WTC11 (cell line): Measurements from ENCODE around the gene AIF1. TPM values are rescaled to one million over a fixed set of nuclear protein-coding genes. Genes with fewer than 3 reads are reported as not detected.

Experiments
- ATAC-seq: fragments of 200-7000 bp; cut with Tn5 transposase; 2 replicates; pipeline ENCODE4 v1.10.0; 2021; ENCODE audit warnings: mild to moderate bottlenecking, moderate library complexity
- CTCF ChIA-PET: fragments of 300-600 bp; sonication (Branson Sonifier 250); formaldehyde crosslinking; loops from one replicate; lab custom pipeline; 2021; ENCODE audit warnings: antibody characterized with exemption; lab: Charles Lee
- POLR2A ChIA-PET: fragments of 350-600 bp; sonication (Branson Sonifier 250); formaldehyde crosslinking; loops from one replicate; lab custom pipeline; 2021; ENCODE audit warnings: antibody characterized with exemption; lab: Charles Lee
- DNase-seq: peaks from one replicate; pipeline ENCODE4 v3.0.0; 2021; ENCODE audit warnings: low spot score
- H3K27ac Mint-ChIP-seq: 2 replicates; pipeline ENCODE4 v1.8.0; 2021; ENCODE audit warnings: mixed read lengths
- H3K27me3 Mint-ChIP-seq: 2 replicates; pipeline ENCODE4 v1.8.0; 2021; ENCODE audit warnings: low read depth, mild to moderate bottlenecking, moderate library complexity, mixed read lengths
- H3K36me3 Mint-ChIP-seq: 2 replicates; pipeline ENCODE4 v1.8.0; 2021; ENCODE audit warnings: mixed read lengths
- H3K4me1 Mint-ChIP-seq: 2 replicates; pipeline ENCODE4 v1.8.0; 2022; ENCODE audit warnings: mixed read lengths
- H3K4me3 Mint-ChIP-seq: 2 replicates; pipeline ENCODE4 v1.8.0; 2021; ENCODE audit warnings: mild to moderate bottlenecking, moderate library complexity, mixed read lengths
- H3K9me3 Mint-ChIP-seq: 2 replicates; pipeline ENCODE4 v1.8.0; 2021; ENCODE audit warnings: mixed read lengths
- ATF1 ChIP-seq: sonication (generic); formaldehyde crosslinking; IDR thresholded peaks from 2 replicates; pipeline ENCODE4 v1.8.1; 2023; ENCODE audit warnings: mild to moderate bottlenecking, moderate library complexity, missing genetic modification reagents
- CREM ChIP-seq: sonication (generic); formaldehyde crosslinking; IDR thresholded peaks from 2 replicates; pipeline ENCODE4 v1.8.1; 2022; ENCODE audit warnings: mild to moderate bottlenecking, missing genetic modification reagents, moderate library complexity
- ETV6 ChIP-seq: sonication (generic); formaldehyde crosslinking; IDR thresholded peaks from 2 replicates; pipeline ENCODE4 v1.8.1; 2022; ENCODE audit warnings: mild to moderate bottlenecking, missing genetic modification reagents
- FOXP1 ChIP-seq: sonication (generic); formaldehyde crosslinking; IDR thresholded peaks from 2 replicates; pipeline ENCODE4 v1.8.0; 2022; ENCODE audit warnings: missing genetic modification reagents, mild to moderate bottlenecking, moderate library complexity, borderline replicate concordance
- GABPB1 ChIP-seq: sonication (generic); formaldehyde crosslinking; IDR thresholded peaks from 2 replicates; pipeline ENCODE4 v1.8.1; 2023; ENCODE audit warnings: mild to moderate bottlenecking, missing genetic modification reagents
- ZBTB21 ChIP-seq: sonication (generic); formaldehyde crosslinking; IDR thresholded peaks from 2 replicates; pipeline ENCODE4 v1.8.1; 2023; ENCODE audit warnings: mild to moderate bottlenecking, missing genetic modification reagents, borderline replicate concordance
- ZNF317 ChIP-seq: sonication (generic); formaldehyde crosslinking; IDR thresholded peaks from 2 replicates; pipeline ENCODE4 v1.8.1; 2023; ENCODE audit warnings: low read depth, mild to moderate bottlenecking, moderate library complexity, missing genetic modification reagents, borderline replicate concordance
- ZNF396 ChIP-seq: fragments of 250-450 bp; sonication (Bioruptor Pico); IDR thresholded peaks from 2 replicates; pipeline ENCODE4 v1.8.0; 2021; ENCODE audit warnings: mild to moderate bottlenecking, moderate library complexity, borderline replicate concordance
- ZNF671 ChIP-seq: fragments of 250-450 bp; sonication (Bioruptor Pico); IDR thresholded peaks from 2 replicates; pipeline ENCODE4 v1.8.0; 2021; ENCODE audit warnings: mild to moderate bottlenecking
- total RNA-seq: library from RNA; stranded (reverse); gene quantifications from 3 replicates; pipeline ENCODE4 v1.2.3, GENCODE V29; 2021
- TF ChIP-seq, protein P1 (sequence below): sonication (generic); formaldehyde crosslinking; IDR thresholded peaks from 2 replicates; pipeline ENCODE4 v1.8.0; 2022; ENCODE audit warnings: mild to moderate bottlenecking, missing genetic modification reagents
- TF ChIP-seq, protein P2 (sequence below): fragments of 250-450 bp; sonication (Bioruptor Pico); IDR thresholded peaks from 2 replicates; pipeline ENCODE4 v1.9.0; 2021; ENCODE audit warnings: mild to moderate bottlenecking
- TF ChIP-seq, protein P3 (sequence below): fragments of 250-450 bp; sonication (Bioruptor Pico); IDR thresholded peaks from 2 replicates; pipeline ENCODE4 v1.9.0; 2021; ENCODE audit warnings: mild to moderate bottlenecking
- TF ChIP-seq, protein P4 (sequence below): sonication (generic); formaldehyde crosslinking; IDR thresholded peaks from 2 replicates; pipeline ENCODE4 v1.8.1; 2022; ENCODE audit warnings: mild to moderate bottlenecking, moderate library complexity, missing genetic modification reagents
- TF ChIP-seq, protein P5 (sequence below): sonication (generic); formaldehyde crosslinking; IDR thresholded peaks from 2 replicates; pipeline ENCODE4 v1.8.1; 2023; ENCODE audit warnings: mild to moderate bottlenecking, moderate library complexity, missing genetic modification reagents
- TF ChIP-seq, protein P6 (sequence below): sonication (generic); formaldehyde crosslinking; conservative IDR thresholded peaks from 2 replicates; pipeline ENCODE4 v1.8.1; 2022; ENCODE audit warnings: mild to moderate bottlenecking, missing genetic modification reagents
- TF ChIP-seq, protein P7 (sequence below): sonication (generic); formaldehyde crosslinking; IDR thresholded peaks from 2 replicates; pipeline ENCODE4 v1.8.0; 2022; ENCODE audit warnings: mild to moderate bottlenecking, missing genetic modification reagents
- TF ChIP-seq, protein P8 (sequence below): fragments of 200-600 bp; IDR thresholded peaks from 2 replicates; pipeline ENCODE4 v1.8.0; 2022; ENCODE audit warnings: antibody characterized with exemption

The AIF1 gene
- total RNA-seq, 1 experiment from 2014 or later = 5.4 TPM

DNA sequence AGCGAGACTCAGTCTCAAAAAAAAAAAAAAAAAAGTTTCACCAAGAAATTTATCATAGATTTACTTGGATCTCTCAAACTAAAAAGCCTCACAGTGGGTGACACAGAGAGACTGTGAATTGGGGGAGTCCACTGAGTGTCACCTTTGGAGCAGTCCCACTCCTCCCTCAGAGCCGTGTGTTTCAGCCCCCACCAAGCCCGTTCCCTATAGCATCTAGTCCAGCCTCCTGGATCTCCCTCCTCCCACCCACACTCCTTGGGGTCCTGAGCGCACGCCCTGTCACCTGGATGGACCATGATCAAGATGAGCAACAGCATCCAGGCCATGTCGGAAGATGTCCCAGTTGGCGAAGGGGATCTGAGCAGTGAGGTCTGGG is 22.6 kb upstream of the AIF1 start (continued):
- TF ChIP-seq, protein P1, sequence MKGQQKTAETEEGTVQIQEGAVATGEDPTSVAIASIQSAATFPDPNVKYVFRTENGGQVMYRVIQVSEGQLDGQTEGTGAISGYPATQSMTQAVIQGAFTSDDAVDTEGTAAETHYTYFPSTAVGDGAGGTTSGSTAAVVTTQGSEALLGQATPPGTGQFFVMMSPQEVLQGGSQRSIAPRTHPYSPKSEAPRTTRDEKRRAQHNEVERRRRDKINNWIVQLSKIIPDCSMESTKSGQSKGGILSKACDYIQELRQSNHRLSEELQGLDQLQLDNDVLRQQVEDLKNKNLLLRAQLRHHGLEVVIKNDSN (CRISPR knock-in tag) = no peak
- TF ChIP-seq ZNF671 (CRISPR knock-in tag) (no peak), FOXP1 (CRISPR knock-in tag) (no peak)
- TF ChIP-seq, protein P2, sequence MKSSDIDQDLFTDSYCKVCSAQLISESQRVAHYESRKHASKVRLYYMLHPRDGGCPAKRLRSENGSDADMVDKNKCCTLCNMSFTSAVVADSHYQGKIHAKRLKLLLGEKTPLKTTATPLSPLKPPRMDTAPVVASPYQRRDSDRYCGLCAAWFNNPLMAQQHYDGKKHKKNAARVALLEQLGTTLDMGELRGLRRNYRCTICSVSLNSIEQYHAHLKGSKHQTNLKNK (CRISPR knock-in tag) = no peak
- TF ChIP-seq, protein P3, sequence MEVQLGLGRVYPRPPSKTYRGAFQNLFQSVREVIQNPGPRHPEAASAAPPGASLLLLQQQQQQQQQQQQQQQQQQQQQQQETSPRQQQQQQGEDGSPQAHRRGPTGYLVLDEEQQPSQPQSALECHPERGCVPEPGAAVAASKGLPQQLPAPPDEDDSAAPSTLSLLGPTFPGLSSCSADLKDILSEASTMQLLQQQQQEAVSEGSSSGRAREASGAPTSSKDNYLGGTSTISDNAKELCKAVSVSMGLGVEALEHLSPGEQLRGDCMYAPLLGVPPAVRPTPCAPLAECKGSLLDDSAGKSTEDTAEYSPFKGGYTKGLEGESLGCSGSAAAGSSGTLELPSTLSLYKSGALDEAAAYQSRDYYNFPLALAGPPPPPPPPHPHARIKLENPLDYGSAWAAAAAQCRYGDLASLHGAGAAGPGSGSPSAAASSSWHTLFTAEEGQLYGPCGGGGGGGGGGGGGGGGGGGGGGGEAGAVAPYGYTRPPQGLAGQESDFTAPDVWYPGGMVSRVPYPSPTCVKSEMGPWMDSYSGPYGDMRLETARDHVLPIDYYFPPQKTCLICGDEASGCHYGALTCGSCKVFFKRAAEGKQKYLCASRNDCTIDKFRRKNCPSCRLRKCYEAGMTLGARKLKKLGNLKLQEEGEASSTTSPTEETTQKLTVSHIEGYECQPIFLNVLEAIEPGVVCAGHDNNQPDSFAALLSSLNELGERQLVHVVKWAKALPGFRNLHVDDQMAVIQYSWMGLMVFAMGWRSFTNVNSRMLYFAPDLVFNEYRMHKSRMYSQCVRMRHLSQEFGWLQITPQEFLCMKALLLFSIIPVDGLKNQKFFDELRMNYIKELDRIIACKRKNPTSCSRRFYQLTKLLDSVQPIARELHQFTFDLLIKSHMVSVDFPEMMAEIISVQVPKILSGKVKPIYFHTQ (CRISPR knock-in tag) = no peak
- TF ChIP-seq, protein P4, sequence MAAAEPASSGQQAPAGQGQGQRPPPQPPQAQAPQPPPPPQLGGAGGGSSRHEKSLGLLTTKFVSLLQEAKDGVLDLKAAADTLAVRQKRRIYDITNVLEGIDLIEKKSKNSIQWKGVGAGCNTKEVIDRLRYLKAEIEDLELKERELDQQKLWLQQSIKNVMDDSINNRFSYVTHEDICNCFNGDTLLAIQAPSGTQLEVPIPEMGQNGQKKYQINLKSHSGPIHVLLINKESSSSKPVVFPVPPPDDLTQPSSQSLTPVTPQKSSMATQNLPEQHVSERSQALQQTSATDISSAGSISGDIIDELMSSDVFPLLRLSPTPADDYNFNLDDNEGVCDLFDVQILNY = no peak
- TF ChIP-seq, protein P5, sequence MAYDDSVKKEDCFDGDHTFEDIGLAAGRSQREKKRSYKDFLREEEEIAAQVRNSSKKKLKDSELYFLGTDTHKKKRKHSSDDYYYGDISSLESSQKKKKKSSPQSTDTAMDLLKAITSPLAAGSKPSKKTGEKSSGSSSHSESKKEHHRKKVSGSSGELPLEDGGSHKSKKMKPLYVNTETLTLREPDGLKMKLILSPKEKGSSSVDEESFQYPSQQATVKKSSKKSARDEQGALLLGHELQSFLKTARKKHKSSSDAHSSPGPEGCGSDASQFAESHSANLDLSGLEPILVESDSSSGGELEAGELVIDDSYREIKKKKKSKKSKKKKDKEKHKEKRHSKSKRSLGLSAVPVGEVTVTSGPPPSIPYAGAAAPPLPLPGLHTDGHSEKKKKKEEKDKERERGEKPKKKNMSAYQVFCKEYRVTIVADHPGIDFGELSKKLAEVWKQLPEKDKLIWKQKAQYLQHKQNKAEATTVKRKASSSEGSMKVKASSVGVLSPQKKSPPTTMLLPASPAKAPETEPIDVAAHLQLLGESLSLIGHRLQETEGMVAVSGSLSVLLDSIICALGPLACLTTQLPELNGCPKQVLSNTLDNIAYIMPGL (CRISPR knock-in tag) = no peak

DNA sequence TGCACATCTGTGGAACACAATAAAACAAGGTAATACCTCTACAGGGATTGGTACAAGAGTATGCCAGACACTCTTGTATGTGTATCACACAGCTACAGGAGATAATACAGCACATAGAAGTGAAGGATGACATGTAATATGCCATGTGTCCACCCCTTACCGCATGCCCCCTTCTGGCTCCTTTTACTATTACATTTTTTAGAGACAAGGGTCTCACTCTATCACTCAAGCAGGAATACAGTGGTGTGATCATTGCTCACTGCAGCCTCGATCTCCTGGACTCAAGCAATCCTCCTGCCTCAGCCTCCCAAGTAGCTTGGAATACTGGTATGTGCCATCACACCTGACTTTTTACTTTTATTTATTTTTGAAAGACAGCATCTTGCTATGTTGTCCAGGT is 18.0 kb upstream of the AIF1 start:
- H3K27ac Mint-ChIP-seq = no peak overlapping the region

DNA sequence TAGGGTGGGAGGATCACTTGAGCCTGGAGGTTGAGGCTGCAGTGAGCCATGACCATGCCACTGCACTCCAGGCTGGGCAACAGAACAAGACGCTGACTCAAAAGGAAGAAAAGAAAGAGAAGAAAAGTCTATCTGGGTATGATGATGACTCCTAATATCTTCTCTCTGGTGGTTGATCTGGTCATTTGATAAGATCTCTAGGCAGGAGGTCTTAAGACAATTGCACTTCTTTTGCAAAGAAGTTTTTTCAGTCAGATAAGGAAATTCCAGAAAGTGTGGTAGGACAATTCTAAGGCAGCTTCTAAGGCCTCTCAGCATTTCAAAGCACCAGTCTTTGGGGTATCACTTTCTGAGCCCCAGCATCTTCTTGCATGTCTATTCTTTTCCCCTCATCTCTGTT is 7.7 kb upstream of the AIF1 start:
- no peak for DNase-seq
- H3K9me3 Mint-ChIP-seq = no peaks in the 10 kb centered on the region
- no peak for ATAC-seq
- ChIA-PET POLR2A (no interaction called here), CTCF (interaction anchor here (0.6 to 1.7 kb wide), 3 partner anchors 9 to 56 kb away, joined by 3 to 6 read pairs (median 5); no protein-coding TSS in a partner anchor)
- H3K27ac Mint-ChIP-seq = no peak overlapping the region
- no peak overlapping the region for H3K4me3 Mint-ChIP-seq
- H3K4me1 Mint-ChIP-seq = peaks cover 6% of the 10 kb centered on the region
- H3K36me3 Mint-ChIP-seq = no peaks in the 10 kb centered on the region
- H3K27me3 Mint-ChIP-seq = peaks cover 6% of the 10 kb centered on the region; the same call in 1 of the 2 replicates
- TF ChIP-seq, protein P6, sequence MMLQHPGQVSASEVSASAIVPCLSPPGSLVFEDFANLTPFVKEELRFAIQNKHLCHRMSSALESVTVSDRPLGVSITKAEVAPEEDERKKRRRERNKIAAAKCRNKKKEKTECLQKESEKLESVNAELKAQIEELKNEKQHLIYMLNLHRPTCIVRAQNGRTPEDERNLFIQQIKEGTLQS = no peak
- TF ChIP-seq, protein P1 (CRISPR knock-in tag) = no peak
- TF ChIP-seq, protein P7, sequence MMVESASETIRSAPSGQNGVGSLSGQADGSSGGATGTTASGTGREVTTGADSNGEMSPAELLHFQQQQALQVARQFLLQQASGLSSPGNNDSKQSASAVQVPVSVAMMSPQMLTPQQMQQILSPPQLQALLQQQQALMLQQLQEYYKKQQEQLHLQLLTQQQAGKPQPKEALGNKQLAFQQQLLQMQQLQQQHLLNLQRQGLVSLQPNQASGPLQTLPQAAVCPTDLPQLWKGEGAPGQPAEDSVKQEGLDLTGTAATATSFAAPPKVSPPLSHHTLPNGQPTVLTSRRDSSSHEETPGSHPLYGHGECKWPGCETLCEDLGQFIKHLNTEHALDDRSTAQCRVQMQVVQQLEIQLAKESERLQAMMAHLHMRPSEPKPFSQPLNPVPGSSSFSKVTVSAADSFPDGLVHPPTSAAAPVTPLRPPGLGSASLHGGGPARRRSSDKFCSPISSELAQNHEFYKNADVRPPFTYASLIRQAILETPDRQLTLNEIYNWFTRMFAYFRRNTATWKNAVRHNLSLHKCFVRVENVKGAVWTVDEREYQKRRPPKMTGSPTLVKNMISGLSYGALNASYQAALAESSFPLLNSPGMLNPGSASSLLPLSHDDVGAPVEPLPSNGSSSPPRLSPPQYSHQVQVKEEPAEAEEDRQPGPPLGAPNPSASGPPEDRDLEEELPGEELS = no peak
- TF ChIP-seq CREM (no peak), ETV6 (no peak), ZNF396 (no peak), ZNF317 (CRISPR knock-in tag) (no peak)

More for the DNA sequence above, 18.0 kb upstream of the AIF1 start:
- DNase-seq (no peak), ATAC-seq (peak; percentile 49)
- H3K27me3 Mint-ChIP-seq = no peaks in the 10 kb centered on the region
- CTCF ChIA-PET = interaction anchor here (0.5 to 11.6 kb wide), 13 partner anchors 8 to 172 kb away, joined by 3 to 319 read pairs (median 8); partner anchors contain the start of genes ATP6V1G2, LST1, LTB and LY6G5B
- H3K9me3 Mint-ChIP-seq = no peaks in the 10 kb centered on the region
- H3K36me3 Mint-ChIP-seq = no peaks in the 10 kb centered on the region
- H3K4me3 Mint-ChIP-seq = no peak overlapping the region
- TF ChIP-seq GABPB1 (CRISPR knock-in tag) = no peak
- no peak for TF ChIP-seq ZBTB21
- TF ChIP-seq, protein P8, sequence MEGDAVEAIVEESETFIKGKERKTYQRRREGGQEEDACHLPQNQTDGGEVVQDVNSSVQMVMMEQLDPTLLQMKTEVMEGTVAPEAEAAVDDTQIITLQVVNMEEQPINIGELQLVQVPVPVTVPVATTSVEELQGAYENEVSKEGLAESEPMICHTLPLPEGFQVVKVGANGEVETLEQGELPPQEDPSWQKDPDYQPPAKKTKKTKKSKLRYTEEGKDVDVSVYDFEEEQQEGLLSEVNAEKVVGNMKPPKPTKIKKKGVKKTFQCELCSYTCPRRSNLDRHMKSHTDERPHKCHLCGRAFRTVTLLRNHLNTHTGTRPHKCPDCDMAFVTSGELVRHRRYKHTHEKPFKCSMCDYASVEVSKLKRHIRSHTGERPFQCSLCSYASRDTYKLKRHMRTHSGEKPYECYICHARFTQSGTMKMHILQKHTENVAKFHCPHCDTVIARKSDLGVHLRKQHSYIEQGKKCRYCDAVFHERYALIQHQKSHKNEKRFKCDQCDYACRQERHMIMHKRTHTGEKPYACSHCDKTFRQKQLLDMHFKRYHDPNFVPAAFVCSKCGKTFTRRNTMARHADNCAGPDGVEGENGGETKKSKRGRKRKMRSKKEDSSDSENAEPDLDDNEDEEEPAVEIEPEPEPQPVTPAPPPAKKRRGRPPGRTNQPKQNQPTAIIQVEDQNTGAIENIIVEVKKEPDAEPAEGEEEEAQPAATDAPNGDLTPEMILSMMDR = peak; percentile 48
- no peak for TF ChIP-seq ATF1
- H3K4me1 Mint-ChIP-seq = peaks cover 17% of the 10 kb centered on the region
- POLR2A ChIA-PET = no interaction called here
